SK-N-DZ (cell line): Measurements from ENCODE around the gene COL15A1.
A peak's percentile ranks its signal among the peaks of the same experiment; 100 is the strongest.

Source experiments
- DNase-seq: peaks from one replicate; pipeline ENCODE4 v3.0.0-alpha.2; 2015; ENCODE audit warnings: low spot score

The COL15A1 gene

GRCh38 chr9:99104459-99105151 is 160.9 kb downstream of the COL15A1 start, which contains the start of gene TGFBR1:
Gene TGFBR1 (plus strand): TSS chr9:99105113. CDS start chr9:99105206, 93 bp downstream.
- peak; percentile 89 for DNase-seq

DNA sequence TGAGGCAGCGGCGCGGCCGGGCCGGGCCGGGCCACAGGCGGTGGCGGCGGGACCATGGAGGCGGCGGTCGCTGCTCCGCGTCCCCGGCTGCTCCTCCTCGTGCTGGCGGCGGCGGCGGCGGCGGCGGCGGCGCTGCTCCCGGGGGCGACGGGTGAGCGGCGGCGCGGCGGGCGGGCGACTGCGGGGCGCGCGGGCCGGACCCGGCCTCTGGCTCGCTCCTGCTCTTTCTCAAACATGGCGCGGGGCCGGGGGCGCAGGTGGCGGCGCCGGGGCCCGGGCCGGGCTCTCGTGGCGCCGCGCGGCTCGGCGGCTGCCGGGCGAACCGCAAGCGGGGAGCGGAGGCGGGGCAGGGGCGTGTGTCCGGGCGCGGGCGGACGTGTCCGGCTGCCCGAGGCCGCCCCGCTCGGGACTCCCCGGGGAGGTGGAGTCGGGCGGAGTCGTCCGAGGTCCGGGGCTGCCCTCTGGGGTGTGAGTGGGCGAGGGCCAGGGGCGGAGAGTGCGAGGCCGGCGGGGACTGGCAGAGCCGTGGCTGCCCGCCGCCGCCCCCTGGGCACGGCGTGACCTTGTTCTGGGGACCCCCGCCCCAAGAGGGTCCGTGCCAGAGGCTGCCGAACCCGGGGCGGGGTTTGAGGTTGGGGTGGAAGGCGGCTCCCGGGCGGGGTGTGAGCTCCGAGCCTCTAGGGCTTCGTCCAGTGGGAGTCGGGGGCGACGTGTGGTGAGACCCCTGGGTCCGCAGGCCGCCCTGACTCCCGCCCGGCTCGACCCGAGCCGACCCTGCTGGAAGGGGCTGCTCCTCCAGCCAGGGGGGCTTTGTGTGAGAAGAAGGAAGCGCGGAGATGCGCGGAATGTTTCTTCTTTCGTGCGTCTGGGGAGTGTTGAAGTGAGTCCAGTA is 161.7 kb downstream of the COL15A1 start:
- peak; percentile 25 for DNase-seq

GRCh38 chr9:99106044-99106375 is 162.3 kb downstream of the COL15A1 start:
- no peak for DNase-seq

- no peak for DNase-seq
Observed at GRCh38 chr9:99107421-99107820, 163.7 kb downstream of the COL15A1 start.

DNA sequence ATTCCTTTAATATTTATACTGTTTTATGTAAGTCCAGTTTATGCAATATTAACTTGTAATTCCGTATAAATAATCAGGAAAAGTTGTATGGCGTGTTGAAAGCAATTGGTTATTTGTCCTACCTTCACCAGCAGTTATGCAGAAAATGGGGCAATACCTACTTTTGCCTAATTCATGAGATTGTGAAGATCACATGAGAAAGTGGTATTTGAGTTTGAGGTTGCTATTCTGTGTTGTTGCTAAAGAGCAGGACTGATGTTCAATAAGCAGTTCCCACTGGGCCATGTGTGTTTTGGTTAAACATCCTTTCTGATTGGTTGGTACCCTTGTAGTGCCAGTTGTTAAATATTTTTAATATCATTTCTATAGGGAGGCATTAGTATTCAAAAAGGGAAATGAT is 164.4 kb downstream of the COL15A1 start:
- no peak for DNase-seq

DNA sequence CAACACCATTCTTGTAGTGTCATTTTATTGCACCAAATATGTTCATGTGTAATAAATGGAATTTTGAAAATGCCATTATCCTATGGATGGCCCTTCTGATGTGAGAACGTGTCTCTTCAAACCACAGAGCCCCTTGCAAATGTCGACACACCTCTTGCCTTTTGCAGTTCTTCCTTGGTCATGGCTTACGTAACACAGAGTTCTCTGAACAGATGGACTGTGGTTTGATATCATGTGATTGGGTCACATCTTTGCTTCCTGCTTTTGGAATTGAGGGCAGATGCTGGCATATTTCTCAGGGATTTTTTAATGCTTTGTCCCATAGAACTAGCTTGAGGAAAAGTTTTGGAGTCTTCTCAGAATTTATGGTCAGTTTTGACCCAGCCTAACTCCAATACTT is 165.8 kb downstream of the COL15A1 start:
- DNase-seq: no peak

- DNase-seq: no peak
Observed at GRCh38 chr9:99112750-99113413, 169.2 kb downstream of the COL15A1 start.

DNA sequence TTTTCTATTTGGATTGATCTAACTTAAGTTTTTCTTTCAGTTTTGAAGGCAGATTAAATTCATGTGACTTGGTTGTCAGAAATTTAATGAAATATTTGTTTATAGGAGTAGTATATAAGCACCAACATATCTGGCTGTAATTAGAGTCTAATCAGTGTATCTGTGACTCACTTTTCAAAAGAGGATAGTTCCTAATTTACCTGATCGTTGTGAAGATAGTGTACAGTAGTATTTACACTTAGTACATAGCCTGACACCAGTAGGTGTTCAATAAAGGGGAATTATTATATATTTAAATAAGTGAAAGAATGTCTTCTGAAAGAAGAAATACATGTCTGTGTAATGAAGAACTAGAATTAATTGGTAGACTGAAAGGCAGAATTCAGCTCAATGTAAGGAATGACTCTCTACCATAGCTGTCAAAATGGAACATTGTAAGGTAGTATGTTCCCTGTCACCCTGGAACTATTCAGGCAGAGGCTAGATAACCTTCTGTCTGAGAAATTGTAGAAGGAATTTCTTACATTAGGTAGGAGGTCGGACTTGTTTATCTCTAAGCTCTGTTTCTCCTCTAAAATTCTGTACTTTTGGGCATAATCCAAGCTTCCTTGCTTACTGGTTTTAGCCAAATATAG is 169.8 kb downstream of the COL15A1 start:
- DNase-seq: no peak

- DNase-seq: no peak
Observed at GRCh38 chr9:99114049-99114440, 170.3 kb downstream of the COL15A1 start.

- no peak for DNase-seq
Observed at GRCh38 chr9:99114846-99115500, 171.3 kb downstream of the COL15A1 start.

DNA sequence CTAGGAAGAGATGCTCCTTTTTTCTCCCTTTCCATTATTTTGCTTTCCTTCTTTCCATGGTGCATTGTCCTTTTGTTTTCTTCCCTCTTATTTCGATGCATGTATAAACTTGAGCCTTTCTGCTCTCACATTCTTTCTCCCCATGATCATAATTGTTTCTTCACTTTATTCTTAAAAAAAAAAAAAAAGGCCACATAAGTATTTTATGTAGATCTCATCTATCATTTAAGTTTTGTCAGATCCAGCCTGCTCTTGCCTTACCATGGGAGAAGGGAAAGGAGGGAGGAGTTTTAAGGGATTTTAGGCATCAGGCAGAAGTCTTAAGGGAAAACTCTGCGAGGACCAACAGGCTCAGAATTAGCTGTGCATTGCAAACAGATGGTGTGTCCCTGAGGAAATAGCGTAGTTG is 172.3 kb downstream of the COL15A1 start:
- no peak for DNase-seq

DNA sequence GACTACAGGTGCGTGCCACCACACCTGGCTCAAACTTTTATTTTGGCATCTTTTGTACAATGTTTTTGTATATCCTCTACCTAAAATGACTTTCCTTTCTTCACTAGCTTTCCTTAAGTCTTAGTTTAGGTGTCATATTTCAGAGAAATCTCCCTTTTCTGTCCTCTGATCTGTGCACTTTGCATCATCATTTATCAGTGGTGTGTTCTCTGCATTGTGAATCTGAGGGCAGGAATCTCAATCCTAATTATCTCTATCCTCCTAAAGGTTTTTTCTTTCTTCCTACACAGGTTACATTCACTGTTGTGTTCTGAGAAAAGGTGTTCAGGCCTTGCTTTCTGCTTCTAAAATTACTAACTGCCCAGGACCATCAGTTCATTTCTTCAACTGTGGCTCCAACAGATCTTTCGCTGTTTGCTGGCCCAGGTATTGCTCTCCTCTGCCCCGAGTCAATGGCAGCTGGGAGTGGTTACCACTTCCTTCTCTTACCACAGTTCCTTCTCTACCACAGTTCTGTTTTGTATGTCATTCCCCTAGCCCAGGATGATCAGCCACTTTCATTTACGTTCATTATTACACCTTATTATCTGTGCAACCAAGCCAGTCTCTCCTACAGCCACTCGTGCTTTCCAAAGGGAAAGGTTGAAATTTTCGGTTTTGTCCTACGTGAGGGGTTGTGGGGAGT is 175.2 kb downstream of the COL15A1 start:
- no peak for DNase-seq

- DNase-seq: no peak
Observed at GRCh38 chr9:99119976-99120655, 176.4 kb downstream of the COL15A1 start.
